ENCODE data around the gene P2RX3.

- TF ChIP-seq CTCF (conservative IDR thresholded peaks at IDR 0.05; ENCODE audit: low read length): no peak
- TF ChIP-seq EZH2phosphoT487 (IDR thresholded peaks at IDR 0.05; ENCODE audit: borderline replicate concordance, low read depth, low read length): no peak
Measured at GRCh38 chr11:57321388-57322255, 16.5 kb upstream of the P2RX3 start.
